ENCODE results near the gene EDARADD. TPM values are rescaled to one million over a fixed set of nuclear protein-coding genes. Genes with fewer than 3 reads are reported as not detected.

Gene EDARADD
- total and polyA plus RNA-seq, 2 of the 8 experiments (the other 6 are each of a cell fraction or from before 2014, with no cell fraction given), result 3.4 to 6.1 TPM

GRCh38 chr1:236419502-236419901 is 25.4 kb downstream of the EDARADD start:
- Histone ChIP-seq H3K4ac (replicated peaks; ENCODE audit: insufficient read length, low read depth, low read length) (no peak overlapping the region), H3K27me3 (replicated peaks in 1 of 4; ENCODE audit: control insufficient read depth in 3 of 4, extremely low read depth in 1 of 4, insufficient read depth in 3 of 4, low read length in 3 of 4) (no peaks in the 10 kb centered on the region), H4K8ac (ENCODE audit: extremely low read depth, insufficient read depth, low read length) (no peak overlapping the region), H3K9ac (replicated peaks in 1 of 4; ENCODE audit: extremely low read depth in 1 of 4, low read depth in 3 of 4, low read length in 3 of 4) (no peak overlapping the region), H3K36me3 (ENCODE audit: control insufficient read depth in 2 of 4, insufficient read depth in 4 of 4, low read length in 3 of 4) (no peaks in the 10 kb centered on the region; a peak in 1 of 8 replicates), H3K9me3 (ENCODE audit: insufficient read depth in 2 of 2, low read depth in 1 of 2, low read length in 1 of 2) (no peaks in the 10 kb centered on the region), H4K91ac (replicated peaks; ENCODE audit: insufficient read length, low read length) (no peak overlapping the region), H4K5ac (ENCODE audit: insufficient read length, low read depth, low read length) (no peak overlapping the region), H2BK5ac (ENCODE audit: low read depth, low read length) (no peak overlapping the region), H3K79me1 (ENCODE audit: low read depth, low read length) (no peaks in the 10 kb centered on the region), H3K14ac (ENCODE audit: insufficient read length) (no peak overlapping the region), H3K4me3 (ENCODE audit: extremely low read depth in 1 of 4, insufficient read depth in 2 of 4, low read depth in 3 of 4, low read length in 4 of 4) (no peak overlapping the region), H2BK20ac (ENCODE audit: low read length) (no peak overlapping the region), H3K4me2 (ENCODE audit: insufficient read depth in 1 of 2, low read depth in 2 of 2, low read length in 2 of 2) (no peak overlapping the region), H3K23ac (ENCODE audit: insufficient read length) (no peak overlapping the region), H3K27ac (ENCODE audit: low read depth, low read length) (no peak overlapping the region), H4K20me1 (replicated peaks in 1 of 2; ENCODE audit: control insufficient read depth in 1 of 2, insufficient read depth in 2 of 2, low read length in 2 of 2) (no peaks in the 10 kb centered on the region), H3K56ac (replicated peaks; ENCODE audit: insufficient read length, low read depth, low read length) (no peak overlapping the region), H2BK12ac (ENCODE audit: low read depth, low read length) (no peak overlapping the region), H3K23me2 (ENCODE audit: low read depth, low read length) (no peaks in the 10 kb centered on the region), H2AFZ (ENCODE audit: low read length) (no peak overlapping the region), H3K18ac (ENCODE audit: extremely low read depth, low read length) (no peak overlapping the region), H2AK5ac (ENCODE audit: low read depth, low read length) (no peak overlapping the region), H3K79me2 (ENCODE audit: control insufficient read depth in 1 of 2, insufficient read depth in 2 of 2, low read length in 2 of 2) (no peaks in the 10 kb centered on the region), H2BK15ac (ENCODE audit: low read length) (no peak overlapping the region), H2BK120ac (replicated peaks; ENCODE audit: low read depth, low read length) (no peak overlapping the region), H3K4me1 (replicated peaks in 1 of 4; ENCODE audit: control insufficient read depth in 3 of 4, insufficient read depth in 4 of 4, low read length in 3 of 4) (no peaks in the 10 kb centered on the region; a peak in 1 of 7 replicates)
- no peak for TF ChIP-seq SIN3A (conservative IDR thresholded peaks at IDR 0.05 in 1 of 2, IDR thresholded peaks at IDR 0.05 in 1 of 2; ENCODE audit: low read depth in 1 of 2, low read length in 2 of 2)
- no peak for TF ChIP-seq CBX8 (IDR thresholded peaks at IDR 0.05; ENCODE audit: borderline replicate concordance, low read depth, low read length)
- no peak for TF ChIP-seq POLR2AphosphoS5 (IDR thresholded peaks at IDR 0.05; ENCODE audit: low read depth, low read length)
- TF ChIP-seq SP2 (IDR thresholded peaks at IDR 0.05; ENCODE audit: low read length), result no peak
- no peak for TF ChIP-seq CHD2 (IDR thresholded peaks at IDR 0.05; ENCODE audit: low read length)
- no peak for TF ChIP-seq CBX5 (IDR thresholded peaks at IDR 0.05; ENCODE audit: low read depth, low read length)
- TF ChIP-seq POU5F1 (IDR thresholded peaks at IDR 0.05; ENCODE audit: low read depth, low read length), result no peak
- TF ChIP-seq ZNF274 (IDR thresholded peaks at IDR 0.05; ENCODE audit: borderline replicate concordance, extremely low read depth, low read length), result no peak
- no peak for TF ChIP-seq NANOG (IDR thresholded peaks at IDR 0.05; ENCODE audit: insufficient read depth, low read depth, low read length, poor library complexity, severe bottlenecking)
- FAIRE-seq (no peak), DNase-seq (ENCODE audit: low read depth in 1 of 2, low spot score in 2 of 2) (no peak)
- WGBS, 2 experiments (ENCODE audit: extremely low coverage in 1 of 2, insufficient coverage in 1 of 2, insufficient read length in 1 of 2, insufficient replicate concordance in 2 of 2, low coverage in 1 of 2, low lambda C conversion rate in 2 of 2, missing lambda C conversion rate in 1 of 2), result 87% methylated on average over 7 of the region's 7 CpGs; no CpG with 5 or more reads in 1 of the 2 experiments
- POLR2A ChIA-PET (ENCODE audit: partially characterized antibody), result no interaction called here
- CTCF ChIA-PET (ENCODE audit: partially characterized antibody), result interaction anchor here (0.6 to 1.9 kb wide), 4 partner anchors 11 to 268 kb away, joined by 3 to 11 read pairs (median 4); no protein-coding TSS in a partner anchor
